ENCODE results near the gene MAGOH. TPM values are rescaled to one million over a fixed set of nuclear protein-coding genes. Genes with fewer than 3 reads are reported as not detected.

MAGOH gene
- total and polyA plus RNA-seq, 2 of the 13 experiments (the other 11 are each of a cell fraction or from before 2014, with no cell fraction given) = 24.1 to 87.0 TPM

DNA sequence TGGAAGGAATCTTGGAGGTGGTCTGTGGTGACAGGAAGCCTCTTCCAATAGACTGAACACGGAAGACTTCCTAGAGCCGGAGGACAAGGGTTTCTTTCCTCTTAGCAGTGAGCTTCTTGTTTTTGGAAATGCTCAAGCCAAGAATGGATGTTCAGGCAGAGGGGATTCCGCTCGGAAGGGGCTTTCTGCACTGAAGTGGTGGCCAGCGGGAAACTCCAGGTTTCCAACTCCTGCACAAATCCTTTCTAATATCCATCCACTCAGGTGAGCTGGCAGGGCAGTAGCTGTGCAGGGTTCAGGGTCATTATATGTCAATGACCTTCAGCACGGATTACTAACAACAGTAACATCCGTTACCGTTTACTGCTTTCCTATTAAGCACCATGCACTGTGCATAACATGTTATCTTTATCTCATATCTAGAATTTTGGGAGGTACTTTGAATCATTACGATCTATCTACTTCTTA is 42.3 kb downstream of the MAGOH start (continued):
- TF ChIP-seq SNAI1 (CRISPR knock-in tag; IDR thresholded peaks at IDR 0.05; ENCODE audit: borderline replicate concordance) (no peak), LCORL (IDR thresholded peaks at IDR 0.05) (no peak), LCORL (CRISPR knock-in tag; IDR thresholded peaks at IDR 0.05) (peak; percentile 81), FOXA3 (CRISPR knock-in tag; IDR thresholded peaks at IDR 0.05) (peak; percentile 53), ZBTB7B (CRISPR knock-in tag; IDR thresholded peaks at IDR 0.05) (no peak), FOSL2 (CRISPR knock-in tag; IDR thresholded peaks at IDR 0.05) (0 out of 2 replicates have a peak, but pooled peaks have one; percentile 41), NR2C2 (CRISPR knock-in tag; IDR thresholded peaks at IDR 0.05; ENCODE audit: borderline replicate concordance) (peak; percentile 37; the same call in 1 of the 2 replicates), TBL1XR1 (IDR thresholded peaks at IDR 0.05; ENCODE audit: borderline replicate concordance, low read length, partially characterized antibody) (no peak), POLR2A (IDR thresholded peaks at IDR 0.05; ENCODE audit: insufficient read depth in 1 of 2, low read depth in 2 of 2, low read length in 2 of 2) (no peak), ZNF335 (CRISPR knock-in tag; IDR thresholded peaks at IDR 0.05) (no peak), ATRX (CRISPR knock-in tag; IDR thresholded peaks at IDR 0.05; ENCODE audit: borderline replicate concordance) (no peak)
- TF ChIP-seq, protein P1, sequence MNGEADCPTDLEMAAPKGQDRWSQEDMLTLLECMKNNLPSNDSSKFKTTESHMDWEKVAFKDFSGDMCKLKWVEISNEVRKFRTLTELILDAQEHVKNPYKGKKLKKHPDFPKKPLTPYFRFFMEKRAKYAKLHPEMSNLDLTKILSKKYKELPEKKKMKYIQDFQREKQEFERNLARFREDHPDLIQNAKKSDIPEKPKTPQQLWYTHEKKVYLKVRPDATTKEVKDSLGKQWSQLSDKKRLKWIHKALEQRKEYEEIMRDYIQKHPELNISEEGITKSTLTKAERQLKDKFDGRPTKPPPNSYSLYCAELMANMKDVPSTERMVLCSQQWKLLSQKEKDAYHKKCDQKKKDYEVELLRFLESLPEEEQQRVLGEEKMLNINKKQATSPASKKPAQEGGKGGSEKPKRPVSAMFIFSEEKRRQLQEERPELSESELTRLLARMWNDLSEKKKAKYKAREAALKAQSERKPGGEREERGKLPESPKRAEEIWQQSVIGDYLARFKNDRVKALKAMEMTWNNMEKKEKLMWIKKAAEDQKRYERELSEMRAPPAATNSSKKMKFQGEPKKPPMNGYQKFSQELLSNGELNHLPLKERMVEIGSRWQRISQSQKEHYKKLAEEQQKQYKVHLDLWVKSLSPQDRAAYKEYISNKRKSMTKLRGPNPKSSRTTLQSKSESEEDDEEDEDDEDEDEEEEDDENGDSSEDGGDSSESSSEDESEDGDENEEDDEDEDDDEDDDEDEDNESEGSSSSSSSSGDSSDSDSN (CRISPR knock-in tag; IDR thresholded peaks at IDR 0.05) = no peak
- TF ChIP-seq, protein P2, sequence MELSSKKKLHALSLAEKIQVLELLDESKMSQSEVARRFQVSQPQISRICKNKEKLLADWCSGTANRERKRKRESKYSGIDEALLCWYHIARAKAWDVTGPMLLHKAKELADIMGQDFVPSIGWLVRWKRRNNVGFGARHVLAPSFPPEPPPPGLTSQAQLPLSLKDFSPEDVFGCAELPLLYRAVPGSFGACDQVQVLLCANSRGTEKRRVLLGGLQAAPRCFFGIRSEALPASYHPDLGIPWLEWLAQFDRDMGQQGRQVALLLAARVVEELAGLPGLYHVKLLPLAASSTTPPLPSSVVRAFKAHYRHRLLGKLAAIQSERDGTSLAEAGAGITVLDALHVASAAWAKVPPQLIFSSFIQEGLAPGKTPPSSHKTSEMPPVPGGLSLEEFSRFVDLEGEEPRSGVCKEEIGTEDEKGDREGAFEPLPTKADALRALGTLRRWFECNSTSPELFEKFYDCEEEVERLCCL (CRISPR knock-in tag; IDR thresholded peaks at IDR 0.05; ENCODE audit: borderline replicate concordance) = no peak
- TF ChIP-seq, protein P3, sequence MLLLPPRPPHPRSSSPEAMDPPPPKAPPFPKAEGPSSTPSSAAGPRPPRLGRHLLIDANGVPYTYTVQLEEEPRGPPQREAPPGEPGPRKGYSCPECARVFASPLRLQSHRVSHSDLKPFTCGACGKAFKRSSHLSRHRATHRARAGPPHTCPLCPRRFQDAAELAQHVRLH (CRISPR knock-in tag; IDR thresholded peaks at IDR 0.05; ENCODE audit: borderline replicate concordance, low read depth) = no peak
- TF ChIP-seq, protein P4, sequence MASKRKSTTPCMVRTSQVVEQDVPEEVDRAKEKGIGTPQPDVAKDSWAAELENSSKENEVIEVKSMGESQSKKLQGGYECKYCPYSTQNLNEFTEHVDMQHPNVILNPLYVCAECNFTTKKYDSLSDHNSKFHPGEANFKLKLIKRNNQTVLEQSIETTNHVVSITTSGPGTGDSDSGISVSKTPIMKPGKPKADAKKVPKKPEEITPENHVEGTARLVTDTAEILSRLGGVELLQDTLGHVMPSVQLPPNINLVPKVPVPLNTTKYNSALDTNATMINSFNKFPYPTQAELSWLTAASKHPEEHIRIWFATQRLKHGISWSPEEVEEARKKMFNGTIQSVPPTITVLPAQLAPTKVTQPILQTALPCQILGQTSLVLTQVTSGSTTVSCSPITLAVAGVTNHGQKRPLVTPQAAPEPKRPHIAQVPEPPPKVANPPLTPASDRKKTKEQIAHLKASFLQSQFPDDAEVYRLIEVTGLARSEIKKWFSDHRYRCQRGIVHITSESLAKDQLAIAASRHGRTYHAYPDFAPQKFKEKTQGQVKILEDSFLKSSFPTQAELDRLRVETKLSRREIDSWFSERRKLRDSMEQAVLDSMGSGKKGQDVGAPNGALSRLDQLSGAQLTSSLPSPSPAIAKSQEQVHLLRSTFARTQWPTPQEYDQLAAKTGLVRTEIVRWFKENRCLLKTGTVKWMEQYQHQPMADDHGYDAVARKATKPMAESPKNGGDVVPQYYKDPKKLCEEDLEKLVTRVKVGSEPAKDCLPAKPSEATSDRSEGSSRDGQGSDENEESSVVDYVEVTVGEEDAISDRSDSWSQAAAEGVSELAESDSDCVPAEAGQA (IDR thresholded peaks at IDR 0.05; ENCODE audit: low read depth) = no peak
- TF ChIP-seq, protein P4 (CRISPR knock-in tag; IDR thresholded peaks at IDR 0.05; ENCODE audit: borderline replicate concordance) = no peak

Measured in HepG2 (cell line).